Testis (tissue), 2 donors: Measurements from ENCODE around the gene ANKRD60.

Source experiments
- CTCF ChIP-seq, 3 experiments: fragments of 450-650 bp in 2 of 3; fragments of 200-600 bp in 1 of 3; sonication (generic) in 1 of 3; IDR thresholded peaks; one replicate each; pipeline ENCODE4 v1.5.1; 2016 to 2019; ENCODE audit warnings: antibody characterized with exemption in 3 of 3, mild to moderate bottlenecking in 2 of 3, moderate library complexity in 1 of 3
- POLR2A ChIP-seq: fragments of 450-650 bp; IDR thresholded peaks from one replicate; pipeline ENCODE4 v1.6.1; 2017; ENCODE audit warnings: antibody characterized with exemption, mild to moderate bottlenecking, moderate library complexity

DNA sequence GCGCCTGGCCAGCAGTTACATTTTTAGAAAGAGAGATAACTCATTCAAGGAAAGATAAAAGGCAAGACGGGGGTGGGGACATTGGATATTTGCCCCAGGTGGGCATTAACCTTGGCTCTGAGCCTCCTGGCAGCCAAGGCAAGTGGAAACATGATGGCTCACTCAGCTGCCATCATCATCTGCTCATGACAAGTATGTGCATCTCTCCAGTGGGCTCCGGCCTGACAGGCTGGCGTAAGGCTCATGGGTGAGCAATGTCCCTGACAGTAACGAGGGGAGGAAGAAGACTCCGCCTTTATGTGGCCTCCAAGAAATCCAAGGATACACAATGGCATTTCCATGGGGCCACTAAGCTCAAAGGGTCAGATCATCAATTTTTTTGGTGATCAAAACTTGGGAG is 13.3 kb downstream of the ANKRD60 start:
- TF ChIP-seq CTCF (IDR thresholded peaks at IDR 0.05) (no peak), POLR2A (no peak)
